Stimulated activated CD4-positive, alpha-beta T cell treated with anti-CD3 and anti-CD28 coated beads, Interleukin-2, amount 100 ng/mL, for 48 hours (primary cell): ENCODE results near the gene ATOH8.
A peak's percentile ranks its signal among the peaks of the same experiment; 100 is the strongest.

Experiments
- DNase-seq, 2 donors: peaks; one replicate each; pipeline ENCODE4 v3.0.0-alpha.2; 2020

The ATOH8 gene

GRCh38 chr2:85737961-85738360 is 15.8 kb upstream of the ATOH8 start:
- DNase-seq: no peak

GRCh38 chr2:85740193-85740592 is 13.6 kb upstream of the ATOH8 start:
- DNase-seq: no peak

GRCh38 chr2:85741211-85741832 is 12.5 kb upstream of the ATOH8 start:
- no peak for DNase-seq

GRCh38 chr2:85741833-85742455 is 11.8 kb upstream of the ATOH8 start:
- no peak for DNase-seq

GRCh38 chr2:85743304-85743978 is 10.3 kb upstream of the ATOH8 start:
- no peak for DNase-seq

GRCh38 chr2:85744055-85744454 is 9.7 kb upstream of the ATOH8 start:
- no peak for DNase-seq

- DNase-seq: no peak
These were observed 8.8 kb upstream of the ATOH8 start for GRCh38 chr2:85744741-85745601.

- DNase-seq: no peak
These were observed 8.2 kb upstream of the ATOH8 start for GRCh38 chr2:85745619-85746018.

- DNase-seq: no peak
These were observed 7.3 kb upstream of the ATOH8 start for GRCh38 chr2:85746321-85747004.

GRCh38 chr2:85747441-85747840 is 6.3 kb upstream of the ATOH8 start:
- DNase-seq: no peak

GRCh38 chr2:85748039-85748734 is 5.6 kb upstream of the ATOH8 start:
- DNase-seq: no peak

- DNase-seq: no peak
These were observed 4.6 kb upstream of the ATOH8 start for GRCh38 chr2:85748985-85749875.

GRCh38 chr2:85750587-85751575 is 2.9 kb upstream of the ATOH8 start:
- DNase-seq: peak; percentile 51 to 52

- DNase-seq: no peak
These were observed 2.2 kb upstream of the ATOH8 start for GRCh38 chr2:85751627-85752026.

- DNase-seq: no peak
These were observed 711 bp upstream of the ATOH8 start for GRCh38 chr2:85753035-85753524.

GRCh38 chr2:85754313-85755095 is 713 bp downstream of the ATOH8 start:
- DNase-seq: peak in 1 of 2 donors; percentile 21

- no peak for DNase-seq
These were observed 1.6 kb downstream of the ATOH8 start for GRCh38 chr2:85755122-85756027.

GRCh38 chr2:85756195-85756594 is 2.4 kb downstream of the ATOH8 start:
- no peak for DNase-seq
